GM23338 (cell line): ENCODE measurements around the gene TTC39B. TPM values are rescaled to one million over a fixed set of nuclear protein-coding genes. Genes with fewer than 3 reads are reported as not detected.

Experiments
- ATAC-seq: fragments of 200-7000 bp; cut with Tn5 transposase; 3 replicates; pipeline ENCODE4 v1.9.1; 2020
- DNase-seq: peaks from one replicate; pipeline ENCODE4 v3.0.0-alpha.2; 2015; ENCODE audit warnings: low spot score
- H2AFZ ChIP-seq: fragments of 200-600 bp; sonication (generic); 2 replicates; pipeline ENCODE4 v1.8.0; 2016; ENCODE audit warnings: antibody characterized with exemption, mild to moderate bottlenecking, moderate library complexity
- H3F3A ChIP-seq: fragments of 200-600 bp; sonication (generic); replicated peaks from 2 replicates; pipeline ENCODE4 v1.8.0; 2017; ENCODE audit warnings: antibody characterized with exemption, mixed run types, low read depth
- H3K27ac ChIP-seq: fragments of 200-600 bp; sonication (generic); 2 replicates; pipeline ENCODE4 v1.6.1; 2016; ENCODE audit warnings: low read depth
- H3K27me3 ChIP-seq: fragments of 200-600 bp; sonication (generic); 2 replicates; pipeline ENCODE4 v1.8.0; 2016; ENCODE audit warnings: mild to moderate bottlenecking, mixed run types, moderate library complexity; ENCODE audit not compliant: insufficient read depth
- H3K36me3 ChIP-seq: fragments of 200-600 bp; sonication (generic); 2 replicates; pipeline ENCODE4 v1.8.0; 2016; ENCODE audit warnings: mild to moderate bottlenecking; ENCODE audit not compliant: insufficient read depth
- H3K4me1 ChIP-seq: fragments of 200-600 bp; sonication (generic); 2 replicates; pipeline ENCODE4 v1.8.0; 2016; ENCODE audit warnings: mild to moderate bottlenecking, moderate library complexity; ENCODE audit not compliant: insufficient read depth
- H3K4me2 ChIP-seq: fragments of 200-600 bp; sonication (generic); 2 replicates; pipeline ENCODE4 v1.7.1; 2017; ENCODE audit warnings: mixed run types
- H3K4me3 ChIP-seq: fragments of 200-600 bp; sonication (generic); 2 replicates; pipeline ENCODE4 v1.6.1; 2016; ENCODE audit warnings: mixed run types
- H3K79me2 ChIP-seq: fragments of 200-600 bp; sonication (generic); replicated peaks from 2 replicates; pipeline ENCODE4 v1.8.0; 2017; ENCODE audit warnings: mild to moderate bottlenecking; ENCODE audit not compliant: insufficient read depth
- H3K9me2 ChIP-seq: fragments of 200-600 bp; sonication (generic); 2 replicates; pipeline ENCODE4 v1.8.0; 2017; ENCODE audit not compliant: insufficient read depth
- H4K20me1 ChIP-seq: fragments of 200-600 bp; sonication (generic); replicated peaks from 2 replicates; pipeline ENCODE4 v1.8.0; 2017; ENCODE audit warnings: mild to moderate bottlenecking; ENCODE audit not compliant: insufficient read depth
- H3K27ac Mint-ChIP-seq: 2 replicates; pipeline ENCODE4 v1.8.0; 2020; ENCODE audit warnings: inconsistent platforms, mild to moderate bottlenecking, moderate library complexity, mixed read lengths
- H3K27me3 Mint-ChIP-seq: 3 replicates; pipeline ENCODE4 v1.8.0; 2022; ENCODE audit warnings: low read depth, mild to moderate bottlenecking, moderate library complexity, mixed read lengths, inconsistent platforms; ENCODE audit not compliant: insufficient read depth, poor library complexity
- H3K36me3 Mint-ChIP-seq: 3 replicates; pipeline ENCODE4 v1.8.0; 2021; ENCODE audit warnings: low read depth, mild to moderate bottlenecking, inconsistent platforms, moderate library complexity, mixed read lengths
- H3K4me1 Mint-ChIP-seq: 3 replicates; pipeline ENCODE4 v1.8.0; 2020; ENCODE audit warnings: mild to moderate bottlenecking, inconsistent platforms, mixed read lengths
- H3K4me3 Mint-ChIP-seq: 3 replicates; pipeline ENCODE4 v1.8.0; 2021; ENCODE audit warnings: moderate library complexity, mild to moderate bottlenecking, inconsistent platforms, mixed read lengths
- H3K9me3 Mint-ChIP-seq: 3 replicates; pipeline ENCODE4 v1.8.0; 2020; ENCODE audit warnings: moderate library complexity, mild to moderate bottlenecking, inconsistent platforms, mixed read lengths
- EZH2 ChIP-seq: fragments of 200-600 bp; sonication (generic); IDR thresholded peaks from one replicate; pipeline ENCODE4 v1.8.0; 2017; ENCODE audit warnings: antibody characterized with exemption, mild to moderate bottlenecking, low read depth; ENCODE audit not compliant: unreplicated experiment
- JUNB ChIP-seq: IDR thresholded peaks from one replicate; pipeline ENCODE4 v1.6.1; 2016; ENCODE audit warnings: antibody characterized with exemption; ENCODE audit not compliant: unreplicated experiment
- NANOG ChIP-seq: IDR thresholded peaks from 2 replicates; pipeline ENCODE4 v1.6.1; 2016; ENCODE audit warnings: antibody characterized with exemption, borderline replicate concordance
- REST ChIP-seq: IDR thresholded peaks from one replicate; pipeline ENCODE4 v1.6.1; 2018; ENCODE audit warnings: antibody characterized with exemption; ENCODE audit not compliant: unreplicated experiment
- STAT1 ChIP-seq: IDR thresholded peaks from one replicate; pipeline ENCODE4 v1.6.1; 2016; ENCODE audit warnings: antibody characterized with exemption; ENCODE audit not compliant: unreplicated experiment
- ZNF331 ChIP-seq: fragments of 250-450 bp; sonication (Bioruptor Pico); IDR thresholded peaks from 2 replicates; pipeline ENCODE4 v1.5.0; 2020; ENCODE audit warnings: low read depth, mild to moderate bottlenecking, moderate library complexity
- ZNF462 ChIP-seq: fragments of 250-450 bp; sonication (Bioruptor Pico); IDR thresholded peaks from 2 replicates; pipeline ENCODE4 v1.5.0; 2020; ENCODE audit warnings: mild to moderate bottlenecking, moderate library complexity
- polyA plus RNA-seq: library from polyadenylated mRNA; unstranded; fragments of >200 nt; fragmentation: Nextera tagmentation; extraction: Ambion mirVana; gene quantifications from 2 replicates; pipeline ENCODE4 v1.2.1, GENCODE V29; 2016
- total RNA-seq: library from RNA; depleted of rRNA; stranded (reverse); fragments of >200 nt; shearing (Covaris generic); gene quantifications from 2 replicates; pipeline ENCODE4 v1.2.3, GENCODE V29; 2014

The TTC39B gene
- total and polyA plus RNA-seq, 2 experiments from 2014 or later: 2.8 to 11.1 TPM

GRCh38 chr9:15310107-15310850 is 3.3 kb upstream of the TTC39B start:
- Histone ChIP-seq H3F3A (peaks cover 8% of the 10 kb centered on the region; the same call in 1 of the 2 replicates), H3K79me2 (no peaks in the 10 kb centered on the region), H4K20me1 (no peaks in the 10 kb centered on the region), H3K36me3 (no peaks in the 10 kb centered on the region), H3K27ac (no peak overlapping the region), H2AFZ (no peak overlapping the region), H3K4me2 (no peak overlapping the region), H3K4me1 (peaks cover 9% of the 10 kb centered on the region), H3K9me2 (0 out of 2 replicates have a peak, but pooled peaks cover 7% of the 10 kb centered on the region), H3K27me3 (peaks cover 11% of the 10 kb centered on the region; the same call in 1 of the 2 replicates), H3K4me3 (no peak overlapping the region)
- peaks cover 8% of the 10 kb centered on the region for H3K27me3 Mint-ChIP-seq
- peaks cover 2% of the 10 kb centered on the region; the same call in 1 of the 3 replicates for H3K9me3 Mint-ChIP-seq
- peaks cover 13% of the 10 kb centered on the region for H3K4me1 Mint-ChIP-seq
- H3K36me3 Mint-ChIP-seq: peaks cover 6% of the 10 kb centered on the region; the same call in 1 of the 3 replicates
- TF ChIP-seq STAT1 (no peak), EZH2 (no peak), JUNB (no peak), ZNF462 (CRISPR knock-in tag) (no peak), NANOG (no peak), ZNF331 (no peak), REST (no peak)
- no peak overlapping the region for H3K27ac Mint-ChIP-seq
- H3K4me3 Mint-ChIP-seq: no peak overlapping the region
- ATAC-seq: no peak
- no peak for DNase-seq
